Measurements from ENCODE around the gene MEIS3. TPM values are rescaled to one million over a fixed set of nuclear protein-coding genes. Genes with fewer than 3 reads are reported as not detected.
"Not testable (repeated sequence)": the region's sequence is repeated elsewhere in the genome, so short reads cannot be mapped to it uniquely, and the experiment has no call there.

MEIS3 gene
- total RNA-seq, 2 experiments from 2014 or later: not detected

GRCh38 chr19:47421244-47421786 lies 2.0 kb upstream of the MEIS3 start:
- no peak for DNase-seq
- H3K4me1 Mint-ChIP-seq (ENCODE audit: low read depth): peaks cover 43% of the 10 kb centered on the region
- CTCF ChIA-PET: interaction anchor here (1.2 kb wide), 1 partner anchor 15 kb away, joined by 6 read pairs; no protein-coding TSS in a partner anchor
- peaks cover 79% of the 10 kb centered on the region for H3K27me3 Mint-ChIP-seq (ENCODE audit: low read depth)
- no peak overlapping the region for H3K27ac Mint-ChIP-seq
- no peaks in the 10 kb centered on the region for H3K9me3 Mint-ChIP-seq
- H3K4me3 Mint-ChIP-seq: no peak overlapping the region
- no peaks in the 10 kb centered on the region for H3K36me3 Mint-ChIP-seq (ENCODE audit: low read depth)
- intact Hi-C loops (cut with micrococcal nuclease): no loop called here

- Mint-ChIP-seq H3K27ac (no peak overlapping the region), H3K4me3 (no peak overlapping the region), H3K36me3 (ENCODE audit: low read depth) (no peaks in the 10 kb centered on the region), H3K4me1 (ENCODE audit: low read depth) (peaks cover 43% of the 10 kb centered on the region), H3K27me3 (ENCODE audit: low read depth) (peaks cover 75% of the 10 kb centered on the region), H3K9me3 (no peaks in the 10 kb centered on the region)
- CTCF ChIA-PET: interaction anchor here (1.2 kb wide), 1 partner anchor 16 kb away, joined by 6 read pairs; no protein-coding TSS in a partner anchor
- intact Hi-C loops (cut with micrococcal nuclease): no loop called here
- DNase-seq: no peak
Observed at GRCh38 chr19:47419789-47420188, 462 bp upstream of the MEIS3 start.

- intact Hi-C loops (cut with micrococcal nuclease): loop anchor here (1.0 kb wide), 1 partner anchor 19 kb away; no protein-coding TSS in a partner anchor
- Mint-ChIP-seq H3K36me3 (ENCODE audit: low read depth) (no peaks in the 10 kb centered on the region), H3K9me3 (no peaks in the 10 kb centered on the region), H3K27ac (no peak overlapping the region), H3K4me1 (ENCODE audit: low read depth) (peaks cover 43% of the 10 kb centered on the region), H3K4me3 (no peak overlapping the region), H3K27me3 (ENCODE audit: low read depth) (peaks cover 75% of the 10 kb centered on the region)
- CTCF ChIA-PET: interaction anchor here (0.6 to 1.0 kb wide), 2 partner anchors 9 to 92 kb away, joined by 3 to 6 read pairs; no protein-coding TSS in a partner anchor
- DNase-seq: no peak
Observed at GRCh38 chr19:47418692-47419029, 666 bp downstream of the MEIS3 start.

- H3K36me3 Mint-ChIP-seq (ENCODE audit: low read depth): no peaks in the 10 kb centered on the region
- no peak overlapping the region for H3K4me3 Mint-ChIP-seq
- intact Hi-C loops (cut with micrococcal nuclease): loop anchor here (1.0 kb wide), 1 partner anchor 19 kb away; no protein-coding TSS in a partner anchor
- H3K27me3 Mint-ChIP-seq (ENCODE audit: low read depth): peaks cover 72% of the 10 kb centered on the region
- CTCF ChIA-PET: interaction anchor here (1.0 to 1.2 kb wide), 2 partner anchors 10 kb away, joined by 3 to 4 read pairs; no protein-coding TSS in a partner anchor
- no peak overlapping the region for H3K27ac Mint-ChIP-seq
- DNase-seq: no peak
- no peaks in the 10 kb centered on the region for H3K9me3 Mint-ChIP-seq
- H3K4me1 Mint-ChIP-seq (ENCODE audit: low read depth): peaks cover 43% of the 10 kb centered on the region
Observed at GRCh38 chr19:47417746-47418691, 1.3 kb downstream of the MEIS3 start.

- no peak overlapping the region for H3K4me3 Mint-ChIP-seq
- DNase-seq: no peak
- peaks cover 64% of the 10 kb centered on the region for H3K27me3 Mint-ChIP-seq (ENCODE audit: low read depth)
- H3K4me1 Mint-ChIP-seq (ENCODE audit: low read depth): peaks cover 38% of the 10 kb centered on the region
- CTCF ChIA-PET: interaction anchor here (0.6 to 1.2 kb wide), 2 partner anchors 11 to 377 kb away, joined by 3 to 4 read pairs; no protein-coding TSS in a partner anchor
- H3K27ac Mint-ChIP-seq: no peak overlapping the region
- no peaks in the 10 kb centered on the region for H3K36me3 Mint-ChIP-seq (ENCODE audit: low read depth)
- H3K9me3 Mint-ChIP-seq: no peaks in the 10 kb centered on the region
- intact Hi-C loops (cut with micrococcal nuclease): no loop called here
Observed at GRCh38 chr19:47417107-47417745, 2.1 kb downstream of the MEIS3 start.

GRCh38 chr19:47416643-47416985 lies 2.7 kb downstream of the MEIS3 start:
- Mint-ChIP-seq H3K4me3 (no peak overlapping the region), H3K27me3 (ENCODE audit: low read depth) (peaks cover 59% of the 10 kb centered on the region), H3K4me1 (ENCODE audit: low read depth) (peaks cover 33% of the 10 kb centered on the region), H3K36me3 (ENCODE audit: low read depth) (no peaks in the 10 kb centered on the region), H3K27ac (no peak overlapping the region), H3K9me3 (no peaks in the 10 kb centered on the region)
- no peak for DNase-seq
- intact Hi-C loops (cut with micrococcal nuclease): no loop called here
- CTCF ChIA-PET: interaction anchor here (1.2 kb wide), 1 partner anchor 11 kb away, joined by 4 read pairs; no protein-coding TSS in a partner anchor

GRCh38 chr19:47415953-47416642 lies 3.2 kb downstream of the MEIS3 start:
- H3K4me3 Mint-ChIP-seq: no peak overlapping the region
- H3K27me3 Mint-ChIP-seq (ENCODE audit: low read depth): peaks cover 54% of the 10 kb centered on the region
- peaks cover 28% of the 10 kb centered on the region for H3K4me1 Mint-ChIP-seq (ENCODE audit: low read depth)
- intact Hi-C loops (cut with micrococcal nuclease): no loop called here
- no peak for DNase-seq
- no peaks in the 10 kb centered on the region for H3K9me3 Mint-ChIP-seq
- H3K27ac Mint-ChIP-seq: no peak overlapping the region
- CTCF ChIA-PET: interaction anchor here (0.7 to 1.0 kb wide), 2 partner anchors 12 to 20 kb away, joined by 3 read pairs; no protein-coding TSS in a partner anchor
- no peaks in the 10 kb centered on the region for H3K36me3 Mint-ChIP-seq (ENCODE audit: low read depth)

GRCh38 chr19:47414469-47414868 lies 4.9 kb downstream of the MEIS3 start:
- CTCF ChIA-PET: no interaction called here
- Mint-ChIP-seq H3K27ac (no peak overlapping the region), H3K4me1 (ENCODE audit: low read depth) (peaks cover 15% of the 10 kb centered on the region), H3K4me3 (no peak overlapping the region), H3K9me3 (no peaks in the 10 kb centered on the region), H3K36me3 (ENCODE audit: low read depth) (no peaks in the 10 kb centered on the region), H3K27me3 (ENCODE audit: low read depth) (peaks cover 40% of the 10 kb centered on the region)
- intact Hi-C loops (cut with micrococcal nuclease): no loop called here
- no peak for DNase-seq

GRCh38 chr19:47413941-47414340 lies 5.4 kb downstream of the MEIS3 start:
- Mint-ChIP-seq H3K36me3 (ENCODE audit: low read depth) (no peaks in the 10 kb centered on the region), H3K27ac (no peak overlapping the region), H3K27me3 (ENCODE audit: low read depth) (peaks cover 44% of the 10 kb centered on the region), H3K9me3 (no peaks in the 10 kb centered on the region), H3K4me1 (ENCODE audit: low read depth) (peaks cover 15% of the 10 kb centered on the region), H3K4me3 (no peak overlapping the region)
- DNase-seq: no peak
- CTCF ChIA-PET: no interaction called here
- intact Hi-C loops (cut with micrococcal nuclease): no loop called here

- H3K27me3 Mint-ChIP-seq (ENCODE audit: low read depth): peaks cover 37% of the 10 kb centered on the region
- intact Hi-C loops (cut with micrococcal nuclease); H3K9me3 Mint-ChIP-seq; H3K36me3 Mint-ChIP-seq (ENCODE audit: low read depth); H3K4me1 Mint-ChIP-seq (ENCODE audit: low read depth); H3K27ac Mint-ChIP-seq; DNase-seq; H3K4me3 Mint-ChIP-seq: not testable (repeated sequence)
- CTCF ChIA-PET: interaction anchor here (0.7 to 1.2 kb wide), 2 partner anchors 10 to 127 kb away, joined by 3 to 5 read pairs; no protein-coding TSS in a partner anchor
Observed at GRCh38 chr19:47411696-47412095, 7.6 kb downstream of the MEIS3 start.

GRCh38 chr19:47411101-47411500 lies 8.2 kb downstream of the MEIS3 start:
- no peak overlapping the region for H3K4me3 Mint-ChIP-seq
- CTCF ChIA-PET: interaction anchor here (1.2 kb wide), 1 partner anchor 127 kb away, joined by 5 read pairs; no protein-coding TSS in a partner anchor
- intact Hi-C loops (cut with micrococcal nuclease): no loop called here

More at GRCh38 chr19:47411101-47411500, 8.2 kb downstream of the MEIS3 start:
- no peaks in the 10 kb centered on the region for H3K36me3 Mint-ChIP-seq (ENCODE audit: low read depth)
- H3K27me3 Mint-ChIP-seq (ENCODE audit: low read depth): peaks cover 37% of the 10 kb centered on the region
- H3K9me3 Mint-ChIP-seq: no peaks in the 10 kb centered on the region
- H3K4me1 Mint-ChIP-seq (ENCODE audit: low read depth): no peaks in the 10 kb centered on the region
- H3K27ac Mint-ChIP-seq: no peak overlapping the region
- DNase-seq: no peak
